Measurements from ENCODE around the gene SLC36A2.

SLC36A2 gene

GRCh38 chr5:151351671-151352070 lies 4.3 kb upstream of the SLC36A2 start:
- in situ Hi-C loops (cut with MboI; ENCODE audit: low sequenced_read_pairs, unreplicated experiment) = no loop called here
- no peak for DNase-seq (ENCODE audit: low spot score)
- no peak for TF ChIP-seq CTCF (IDR thresholded peaks at IDR 0.05; ENCODE audit: borderline replicate concordance, control extremely low read depth, extremely low read depth, insufficient read depth, missing control alignments)

GRCh38 chr5:151348789-151349188 lies 1.4 kb upstream of the SLC36A2 start:
- in situ Hi-C loops (cut with MboI; ENCODE audit: low sequenced_read_pairs, unreplicated experiment) = no loop called here

GRCh38 chr5:151345808-151346478 lies 1.4 kb downstream of the SLC36A2 start:
- in situ Hi-C loops (cut with MboI; ENCODE audit: low sequenced_read_pairs, unreplicated experiment) = no loop called here
- TF ChIP-seq CTCF (IDR thresholded peaks at IDR 0.05; ENCODE audit: borderline replicate concordance, control extremely low read depth, extremely low read depth, insufficient read depth, missing control alignments) = no peak
- DNase-seq (ENCODE audit: low spot score) = no peak

More at GRCh38 chr5:151348789-151349188, 1.4 kb upstream of the SLC36A2 start:
- no peak for TF ChIP-seq CTCF (IDR thresholded peaks at IDR 0.05; ENCODE audit: borderline replicate concordance, control extremely low read depth, extremely low read depth, insufficient read depth, missing control alignments)
- DNase-seq (ENCODE audit: low spot score) = no peak

- no peak for DNase-seq (ENCODE audit: low spot score)
- in situ Hi-C loops (cut with MboI; ENCODE audit: low sequenced_read_pairs, unreplicated experiment) = no loop called here
- TF ChIP-seq CTCF (IDR thresholded peaks at IDR 0.05; ENCODE audit: borderline replicate concordance, control extremely low read depth, extremely low read depth, insufficient read depth, missing control alignments) = no peak
Observed at GRCh38 chr5:151345187-151345807, 2.1 kb downstream of the SLC36A2 start.

- in situ Hi-C loops (cut with MboI; ENCODE audit: low sequenced_read_pairs, unreplicated experiment) = no loop called here
- no peak for TF ChIP-seq CTCF (IDR thresholded peaks at IDR 0.05; ENCODE audit: borderline replicate concordance, control extremely low read depth, extremely low read depth, insufficient read depth, missing control alignments)
- no peak for DNase-seq (ENCODE audit: low spot score)
Observed at GRCh38 chr5:151344088-151344487, 3.3 kb downstream of the SLC36A2 start.

- in situ Hi-C loops (cut with MboI; ENCODE audit: low sequenced_read_pairs, unreplicated experiment) = no loop called here
- TF ChIP-seq CTCF (IDR thresholded peaks at IDR 0.05; ENCODE audit: borderline replicate concordance, control extremely low read depth, extremely low read depth, insufficient read depth, missing control alignments) = no peak
- DNase-seq (ENCODE audit: low spot score) = no peak
Observed at GRCh38 chr5:151340004-151340403, 7.4 kb downstream of the SLC36A2 start.
